HepG2 (cell line): Measurements from ENCODE around the gene SERPINF2.

Experiments used
- EZH2 ChIP-seq: conservative IDR thresholded peaks from 2 replicates; pipeline ENCODE4 v1.6.1; 2012; ENCODE audit warnings: mild to moderate bottlenecking, low read depth, low read length, moderate library complexity
- FOXO1 ChIP-seq: sonication (generic); formaldehyde crosslinking; IDR thresholded peaks from 2 replicates; pipeline ENCODE4 v1.4.0; 2020; ENCODE audit warnings: missing genetic modification reagents
- HNRNPLL ChIP-seq: fragments of 200-400 bp; formaldehyde crosslinking; IDR thresholded peaks from 2 replicates; pipeline ENCODE4 v1.6.1; 2017; ENCODE audit warnings: mild to moderate bottlenecking, low read depth, low read length; ENCODE audit not compliant: poor library complexity, severe bottlenecking
- KMT2A ChIP-seq: sonication (generic); formaldehyde crosslinking; IDR thresholded peaks from 2 replicates; pipeline ENCODE4 v1.4.0; 2020; ENCODE audit warnings: missing genetic modification reagents
- MXI1 ChIP-seq: IDR thresholded peaks from 3 replicates; pipeline ENCODE4 v1.6.1; 2012; ENCODE audit warnings: low read depth, low read length, inconsistent platforms, borderline replicate concordance
- NR2F1 ChIP-seq, 2 experiments: fragments of 450-650 bp in 1 of 2; formaldehyde crosslinking in 1 of 2; IDR thresholded peaks; 2 replicates each; pipeline versions ENCODE4 v1.5.0 to v1.6.1; 2016 to 2020; ENCODE audit warnings: mild to moderate bottlenecking in 1 of 2, missing compliant biosample characterization in 1 of 2, missing genetic modification reagents in 1 of 2, moderate library complexity in 1 of 2
- POLR2A ChIP-seq, 2 experiments: IDR thresholded peaks; 2 replicates each; pipeline ENCODE4 v1.6.1; 2011; ENCODE audit warnings: low read depth in 2 of 2, low read length in 2 of 2, mild to moderate bottlenecking in 1 of 2, moderate library complexity in 1 of 2; ENCODE audit not compliant: insufficient read depth in 1 of 2
- ZNF556 ChIP-seq: sonication (generic); formaldehyde crosslinking; IDR thresholded peaks from 2 replicates; pipeline ENCODE4 v1.4.0; 2020; ENCODE audit warnings: mild to moderate bottlenecking, missing genetic modification reagents, borderline replicate concordance
- TF ChIP-seq, protein P1 (sequence below): sonication (generic); formaldehyde crosslinking; IDR thresholded peaks from 2 replicates; pipeline ENCODE4 v1.4.0; 2020; ENCODE audit warnings: missing genetic modification reagents, mild to moderate bottlenecking, borderline replicate concordance
- TF ChIP-seq, protein P2 (sequence below), 2 experiments: sonication (generic) in 1 of 2; formaldehyde crosslinking in 1 of 2; IDR thresholded peaks; 2 replicates each; pipeline versions ENCODE4 v1.5.1 to v1.6.1; 2011 to 2020; ENCODE audit warnings: borderline replicate concordance in 1 of 2, low read depth in 1 of 2, low read length in 1 of 2, mild to moderate bottlenecking in 1 of 2, missing genetic modification reagents in 1 of 2, moderate library complexity in 1 of 2
- TF ChIP-seq, protein P3 (sequence below): sonication (generic); formaldehyde crosslinking; IDR thresholded peaks from 2 replicates; pipeline ENCODE4 v1.5.0; 2020; ENCODE audit warnings: mild to moderate bottlenecking, missing genetic modification reagents, moderate library complexity
- TF ChIP-seq, protein P4 (sequence below): fragments of 450-650 bp; IDR thresholded peaks from 2 replicates; pipeline ENCODE4 v1.6.1; 2017; ENCODE audit warnings: mild to moderate bottlenecking

DNA sequence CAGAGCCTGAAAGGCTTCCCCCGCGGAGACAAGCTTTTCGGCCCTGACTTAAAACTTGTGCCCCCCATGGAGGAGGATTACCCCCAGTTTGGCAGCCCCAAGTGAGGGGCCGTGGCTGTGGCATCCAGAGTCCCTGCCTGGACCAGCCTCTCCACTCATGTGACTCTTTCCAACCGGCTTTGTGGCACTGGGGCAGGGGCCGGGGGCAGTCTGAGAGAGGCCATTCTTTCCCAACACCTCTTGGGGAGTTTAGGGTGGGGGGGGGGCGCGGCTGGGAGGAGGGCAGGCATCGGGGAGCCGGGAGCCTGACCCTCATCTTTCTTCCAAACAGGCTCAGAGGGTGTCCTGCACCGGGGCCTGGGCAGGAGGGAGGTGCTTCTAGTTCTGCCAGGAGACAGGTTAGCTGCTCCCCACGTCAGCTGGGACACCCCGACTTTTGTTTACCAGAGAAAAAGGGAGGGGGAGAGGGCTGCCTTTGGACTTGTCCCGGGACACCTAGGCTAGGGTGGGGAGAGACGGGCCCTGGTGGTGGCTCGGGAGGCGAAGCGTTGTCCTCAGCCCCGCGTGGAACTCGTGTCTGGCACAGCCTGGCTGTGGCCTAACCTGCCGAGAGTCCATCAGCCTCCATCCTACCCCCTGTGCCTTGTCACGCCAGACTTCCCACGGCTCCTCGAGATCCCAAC, 11.9 kb downstream of the SERPINF2 start:
- TF ChIP-seq, protein P1, sequence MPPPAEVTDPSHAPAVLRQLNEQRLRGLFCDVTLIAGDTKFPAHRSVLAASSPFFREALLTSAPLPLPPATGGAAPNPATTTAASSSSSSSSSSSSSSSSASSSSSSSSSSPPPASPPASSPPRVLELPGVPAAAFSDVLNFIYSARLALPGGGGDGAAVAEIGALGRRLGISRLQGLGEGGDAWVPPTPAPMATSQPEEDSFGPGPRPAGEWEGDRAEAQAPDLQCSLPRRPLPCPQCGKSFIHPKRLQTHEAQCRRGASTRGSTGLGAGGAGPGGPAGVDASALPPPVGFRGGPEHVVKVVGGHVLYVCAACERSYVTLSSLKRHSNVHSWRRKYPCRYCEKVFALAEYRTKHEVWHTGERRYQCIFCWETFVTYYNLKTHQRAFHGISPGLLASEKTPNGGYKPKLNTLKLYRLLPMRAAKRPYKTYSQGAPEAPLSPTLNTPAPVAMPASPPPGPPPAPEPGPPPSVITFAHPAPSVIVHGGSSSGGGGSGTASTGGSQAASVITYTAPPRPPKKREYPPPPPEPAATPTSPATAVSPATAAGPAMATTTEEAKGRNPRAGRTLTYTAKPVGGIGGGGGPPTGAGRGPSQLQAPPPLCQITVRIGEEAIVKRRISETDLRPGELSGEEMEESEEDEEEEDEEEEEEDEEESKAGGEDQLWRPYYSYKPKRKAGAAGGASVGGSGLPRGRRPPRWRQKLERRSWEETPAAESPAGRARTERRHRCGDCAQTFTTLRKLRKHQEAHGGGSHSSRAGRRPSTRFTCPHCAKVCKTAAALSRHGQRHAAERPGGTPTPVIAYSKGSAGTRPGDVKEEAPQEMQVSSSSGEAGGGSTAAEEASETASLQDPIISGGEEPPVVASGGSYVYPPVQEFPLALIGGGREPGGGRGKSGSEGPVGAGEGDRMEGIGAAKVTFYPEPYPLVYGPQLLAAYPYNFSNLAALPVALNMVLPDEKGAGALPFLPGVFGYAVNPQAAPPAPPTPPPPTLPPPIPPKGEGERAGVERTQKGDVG (CRISPR knock-in tag) = no peak
- TF ChIP-seq ZNF556 (no peak), FOXO1 (no peak), EZH2 (no peak), MXI1 (no peak), KMT2A (CRISPR knock-in tag) (no peak), POLR2A (IDR thresholded peaks at IDR 0.05; ENCODE audit: insufficient read depth in 1 of 2, low read depth in 2 of 2, low read length in 2 of 2) (0 out of 4 replicates have a peak, but pooled peaks have one; percentile 38 to 39), NR2F1 (CRISPR knock-in tag; IDR thresholded peaks at IDR 0.05) (no peak), HNRNPLL (no peak)
- TF ChIP-seq, protein P2, sequence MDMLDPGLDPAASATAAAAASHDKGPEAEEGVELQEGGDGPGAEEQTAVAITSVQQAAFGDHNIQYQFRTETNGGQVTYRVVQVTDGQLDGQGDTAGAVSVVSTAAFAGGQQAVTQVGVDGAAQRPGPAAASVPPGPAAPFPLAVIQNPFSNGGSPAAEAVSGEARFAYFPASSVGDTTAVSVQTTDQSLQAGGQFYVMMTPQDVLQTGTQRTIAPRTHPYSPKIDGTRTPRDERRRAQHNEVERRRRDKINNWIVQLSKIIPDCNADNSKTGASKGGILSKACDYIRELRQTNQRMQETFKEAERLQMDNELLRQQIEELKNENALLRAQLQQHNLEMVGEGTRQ (IDR thresholded peaks at IDR 0.05; ENCODE audit: low read depth, low read length) = no peak
- TF ChIP-seq, protein P2 (CRISPR knock-in tag; IDR thresholded peaks at IDR 0.05; ENCODE audit: borderline replicate concordance) = no peak
- TF ChIP-seq, protein P3, sequence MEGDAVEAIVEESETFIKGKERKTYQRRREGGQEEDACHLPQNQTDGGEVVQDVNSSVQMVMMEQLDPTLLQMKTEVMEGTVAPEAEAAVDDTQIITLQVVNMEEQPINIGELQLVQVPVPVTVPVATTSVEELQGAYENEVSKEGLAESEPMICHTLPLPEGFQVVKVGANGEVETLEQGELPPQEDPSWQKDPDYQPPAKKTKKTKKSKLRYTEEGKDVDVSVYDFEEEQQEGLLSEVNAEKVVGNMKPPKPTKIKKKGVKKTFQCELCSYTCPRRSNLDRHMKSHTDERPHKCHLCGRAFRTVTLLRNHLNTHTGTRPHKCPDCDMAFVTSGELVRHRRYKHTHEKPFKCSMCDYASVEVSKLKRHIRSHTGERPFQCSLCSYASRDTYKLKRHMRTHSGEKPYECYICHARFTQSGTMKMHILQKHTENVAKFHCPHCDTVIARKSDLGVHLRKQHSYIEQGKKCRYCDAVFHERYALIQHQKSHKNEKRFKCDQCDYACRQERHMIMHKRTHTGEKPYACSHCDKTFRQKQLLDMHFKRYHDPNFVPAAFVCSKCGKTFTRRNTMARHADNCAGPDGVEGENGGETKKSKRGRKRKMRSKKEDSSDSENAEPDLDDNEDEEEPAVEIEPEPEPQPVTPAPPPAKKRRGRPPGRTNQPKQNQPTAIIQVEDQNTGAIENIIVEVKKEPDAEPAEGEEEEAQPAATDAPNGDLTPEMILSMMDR (CRISPR knock-in tag) = no peak
- TF ChIP-seq, protein P4, sequence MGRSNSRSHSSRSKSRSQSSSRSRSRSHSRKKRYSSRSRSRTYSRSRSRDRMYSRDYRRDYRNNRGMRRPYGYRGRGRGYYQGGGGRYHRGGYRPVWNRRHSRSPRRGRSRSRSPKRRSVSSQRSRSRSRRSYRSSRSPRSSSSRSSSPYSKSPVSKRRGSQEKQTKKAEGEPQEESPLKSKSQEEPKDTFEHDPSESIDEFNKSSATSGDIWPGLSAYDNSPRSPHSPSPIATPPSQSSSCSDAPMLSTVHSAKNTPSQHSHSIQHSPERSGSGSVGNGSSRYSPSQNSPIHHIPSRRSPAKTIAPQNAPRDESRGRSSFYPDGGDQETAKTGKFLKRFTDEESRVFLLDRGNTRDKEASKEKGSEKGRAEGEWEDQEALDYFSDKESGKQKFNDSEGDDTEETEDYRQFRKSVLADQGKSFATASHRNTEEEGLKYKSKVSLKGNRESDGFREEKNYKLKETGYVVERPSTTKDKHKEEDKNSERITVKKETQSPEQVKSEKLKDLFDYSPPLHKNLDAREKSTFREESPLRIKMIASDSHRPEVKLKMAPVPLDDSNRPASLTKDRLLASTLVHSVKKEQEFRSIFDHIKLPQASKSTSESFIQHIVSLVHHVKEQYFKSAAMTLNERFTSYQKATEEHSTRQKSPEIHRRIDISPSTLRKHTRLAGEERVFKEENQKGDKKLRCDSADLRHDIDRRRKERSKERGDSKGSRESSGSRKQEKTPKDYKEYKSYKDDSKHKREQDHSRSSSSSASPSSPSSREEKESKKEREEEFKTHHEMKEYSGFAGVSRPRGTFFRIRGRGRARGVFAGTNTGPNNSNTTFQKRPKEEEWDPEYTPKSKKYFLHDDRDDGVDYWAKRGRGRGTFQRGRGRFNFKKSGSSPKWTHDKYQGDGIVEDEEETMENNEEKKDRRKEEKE = no peak
